ENCODE results near the gene OCSTAMP. TPM values are rescaled to one million over a fixed set of nuclear protein-coding genes. Genes with fewer than 3 reads are reported as not detected.

The OCSTAMP gene
- total and polyA plus RNA-seq, 7 donors: not detected

DNA sequence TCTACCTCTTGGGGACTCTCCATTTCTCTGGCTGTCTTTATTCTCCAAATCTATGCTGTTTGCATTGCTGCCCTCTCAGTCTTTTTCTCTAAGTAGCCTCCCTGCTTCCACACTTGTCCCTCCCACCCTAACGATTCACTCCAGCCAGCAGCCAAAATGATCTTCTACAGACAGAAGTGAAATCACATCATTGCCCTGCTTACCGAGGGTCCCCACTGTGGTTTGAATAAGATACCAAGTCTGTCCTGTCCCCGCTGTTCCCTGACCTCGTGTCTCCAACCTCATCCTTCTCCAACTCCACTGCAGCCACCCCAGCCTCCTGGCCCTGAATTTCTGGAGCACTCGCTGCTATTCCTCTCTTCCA, 11.5 kb upstream of the OCSTAMP start:
- Histone ChIP-seq H3K9me3 (no peaks in the 10 kb centered on the region), H3K4me1 (peaks cover 0 to 12% (median 8%) of the 10 kb centered on the region in 4 donors), H3K27me3 (no peaks in the 10 kb centered on the region), H3K36me3 (no peaks in the 10 kb centered on the region), H3K27ac (peak overlapping the region in 3 of 4 donors; percentile 48 to 70 (median 67)), H3K4me3 (peak overlapping the region in 3 of 4 donors; percentile 21 to 39 (median 29))
- no peak for DNase-seq
- TF ChIP-seq POLR2A (IDR thresholded peaks at IDR 0.05) (no peak), CTCF (IDR thresholded peaks at IDR 0.05) (no peak), POLR2AphosphoS5 (IDR thresholded peaks at IDR 0.05) (no peak), EP300 (IDR thresholded peaks at IDR 0.05) (no peak)
- 45 to 49% methylated on average over 5 of the region's 5 CpGs for WGBS, 2 donors
- intact Hi-C loops (cut with DNase I): loop anchor here (5.0 kb wide), 1 partner anchor 120 kb away; no protein-coding TSS in a partner anchor

DNA sequence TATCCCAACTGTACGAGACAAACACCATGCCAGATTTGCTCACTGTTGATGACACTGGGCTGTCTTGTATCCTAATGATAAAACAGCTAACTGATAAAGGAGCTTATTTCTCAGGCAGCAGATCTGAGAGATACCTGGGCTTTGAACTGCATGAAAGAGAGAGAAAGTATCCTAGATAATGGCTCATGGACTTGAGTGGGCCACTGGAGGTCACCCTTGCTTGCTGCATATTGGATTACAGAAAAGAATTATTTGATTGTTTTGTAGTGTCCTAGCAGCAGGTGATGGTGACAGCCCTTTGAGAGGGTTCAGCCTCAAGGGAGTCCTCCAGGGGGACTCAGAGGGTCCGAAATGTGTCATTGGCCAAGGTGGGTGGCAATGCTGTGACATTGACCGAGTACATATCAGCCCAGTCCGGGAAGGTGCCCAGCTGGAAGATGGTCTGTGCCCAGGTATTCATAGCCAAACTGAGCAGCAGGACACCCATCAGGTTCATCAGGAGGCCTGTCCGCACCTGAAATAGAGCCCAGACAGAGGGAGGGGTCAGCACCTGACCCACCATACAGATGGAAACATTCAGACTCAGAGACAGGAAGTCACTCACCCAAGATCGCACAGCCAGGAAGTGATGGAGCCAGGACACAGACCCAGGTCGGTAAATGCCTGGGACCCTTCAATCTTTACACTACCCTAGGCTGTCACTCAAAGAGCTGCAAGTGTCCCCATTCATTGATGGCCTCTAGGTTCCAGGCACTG, 9.4 kb upstream of the OCSTAMP start:
- no peak overlapping the region for H3K27ac ChIP-seq
- no peak for TF ChIP-seq POLR2A (IDR thresholded peaks at IDR 0.05)
- no peak for TF ChIP-seq POLR2AphosphoS5 (IDR thresholded peaks at IDR 0.05)
- TF ChIP-seq CTCF (IDR thresholded peaks at IDR 0.05): no peak
- TF ChIP-seq EP300 (IDR thresholded peaks at IDR 0.05): no peak
- no peaks in the 10 kb centered on the region for H3K9me3 ChIP-seq
- H3K27me3 ChIP-seq: no peaks in the 10 kb centered on the region
- 86 to 88% methylated on average over 7 of the region's 7 CpGs for WGBS, 2 donors
- H3K4me3 ChIP-seq: no peak overlapping the region
- intact Hi-C loops (cut with DNase I): loop anchor here (5.0 kb wide), 1 partner anchor 122 kb away; no protein-coding TSS in a partner anchor
- no peaks in the 10 kb centered on the region for H3K36me3 ChIP-seq
- peaks cover 0 to 12% (median 8%) of the 10 kb centered on the region in 4 donors for H3K4me1 ChIP-seq
- no peak for DNase-seq

DNA sequence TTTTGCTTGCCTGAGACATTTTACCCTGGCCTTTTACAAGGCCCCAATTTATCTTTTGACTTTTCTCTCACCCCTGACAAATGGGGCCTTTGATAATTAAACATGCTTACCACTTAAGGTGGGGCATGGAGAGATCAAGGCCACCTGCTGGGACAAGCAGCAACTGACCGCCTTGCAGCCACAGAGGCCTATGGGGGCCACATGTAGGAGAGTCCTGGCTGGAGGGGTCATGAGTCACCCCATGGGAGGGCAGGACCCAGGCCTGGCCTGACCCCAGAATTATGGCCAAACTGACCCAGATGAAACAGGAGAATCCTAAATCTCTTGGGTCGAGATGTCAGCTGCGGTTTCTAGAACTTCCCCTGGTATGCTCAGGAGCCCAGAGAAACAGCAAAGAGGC, 8.5 kb upstream of the OCSTAMP start:
- H3K27ac ChIP-seq: no peak overlapping the region
- H3K4me1 ChIP-seq: peaks cover 0 to 12% (median 8%) of the 10 kb centered on the region in 4 donors
- no peak for DNase-seq
- 93 to 94% methylated on average over 3 of the region's 3 CpGs for WGBS, 2 donors
- H3K27me3 ChIP-seq: no peaks in the 10 kb centered on the region
- H3K9me3 ChIP-seq: no peaks in the 10 kb centered on the region
- no peaks in the 10 kb centered on the region for H3K36me3 ChIP-seq
- H3K4me3 ChIP-seq: no peak overlapping the region
- TF ChIP-seq POLR2AphosphoS5 (IDR thresholded peaks at IDR 0.05): no peak
- TF ChIP-seq EP300 (IDR thresholded peaks at IDR 0.05): no peak
- no peak for TF ChIP-seq POLR2A (IDR thresholded peaks at IDR 0.05)
- no peak for TF ChIP-seq CTCF (IDR thresholded peaks at IDR 0.05)
- intact Hi-C loops (cut with DNase I): no loop called here

DNA sequence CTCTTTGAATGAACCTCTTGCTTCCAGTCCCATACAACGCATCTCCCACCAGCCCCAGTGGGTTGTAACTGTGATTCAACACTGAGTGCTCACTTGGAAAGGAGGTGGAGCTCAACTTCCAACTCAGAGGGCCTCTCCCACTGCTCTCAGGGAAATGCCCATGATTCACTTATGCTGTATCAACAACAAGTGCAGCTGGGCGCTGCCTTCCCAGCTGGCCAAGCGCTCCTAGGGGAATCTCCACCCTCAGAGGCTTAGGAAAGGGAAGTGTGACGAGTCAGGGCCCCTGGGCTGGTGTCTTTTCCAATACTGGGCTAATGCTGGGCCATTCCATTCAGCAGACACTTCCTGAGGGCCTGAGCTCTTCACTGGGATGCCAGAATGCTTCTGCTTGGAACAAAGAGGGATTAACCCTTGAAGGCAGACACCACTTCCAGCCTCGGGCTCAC, 8.1 kb upstream of the OCSTAMP start:
- no peak for DNase-seq
- peaks cover 0 to 12% (median 8%) of the 10 kb centered on the region in 4 donors for H3K4me1 ChIP-seq
- no peak overlapping the region for H3K4me3 ChIP-seq
- whole genome bisulfite sequencing, 2 donors: 34 to 61% methylated on average over 5 of the region's 5 CpGs
- H3K9me3 ChIP-seq: no peaks in the 10 kb centered on the region
- no peak overlapping the region for H3K27ac ChIP-seq
- no peaks in the 10 kb centered on the region for H3K36me3 ChIP-seq
- no peak for TF ChIP-seq EP300 (IDR thresholded peaks at IDR 0.05)
- TF ChIP-seq POLR2A (IDR thresholded peaks at IDR 0.05): no peak
- TF ChIP-seq POLR2AphosphoS5 (IDR thresholded peaks at IDR 0.05): no peak
- no peak for TF ChIP-seq CTCF (IDR thresholded peaks at IDR 0.05)
- no peaks in the 10 kb centered on the region for H3K27me3 ChIP-seq
- intact Hi-C loops (cut with DNase I): no loop called here
